G401 (cell line): Measurements from ENCODE around the gene NTRK2. TPM values are rescaled to one million over a fixed set of nuclear protein-coding genes. Genes with fewer than 3 reads are reported as not detected.
A peak's percentile ranks its signal among the peaks of the same experiment; 100 is the strongest.

Source experiments
- DNase-seq: peaks from one replicate; pipeline ENCODE4 v3.0.0-alpha.2; 2015; ENCODE audit warnings: low spot score
- in situ Hi-C: cut with HindIII; loops from 2 replicates; pipeline ENCODE4 v1.10.0; 2016; ENCODE audit warnings: low sequenced_read_pairs, mixed read lengths
- total RNA-seq: library from RNA; depleted of rRNA; stranded (reverse); fragments of >200 nt; shearing (Covaris generic); gene quantifications from 2 replicates; pipeline ENCODE4 v1.2.3, GENCODE V29; 2014

NTRK2 gene
- total RNA-seq, 1 experiment from 2014 or later, result not detected

DNA sequence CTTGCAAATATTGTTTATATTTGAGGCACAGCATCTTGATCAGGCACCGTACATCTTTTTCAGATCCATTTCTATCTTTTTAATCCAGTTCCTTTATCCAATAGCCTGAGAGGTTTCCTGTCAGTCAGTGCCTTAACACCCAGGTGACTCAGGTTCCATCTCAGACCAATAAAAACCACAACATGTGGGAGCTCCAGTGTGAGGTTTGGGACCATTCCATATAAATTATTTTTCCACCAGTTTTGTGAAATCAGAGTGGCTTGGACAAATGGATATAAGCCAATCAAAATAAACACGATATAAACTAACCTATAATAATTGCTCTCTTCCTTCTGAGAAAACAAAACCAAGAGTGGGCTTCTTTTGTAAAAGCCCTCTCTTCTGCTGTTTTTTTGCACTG lies 351.3 kb downstream of the NTRK2 start:
- in situ Hi-C loops, result no loop called here

DNA sequence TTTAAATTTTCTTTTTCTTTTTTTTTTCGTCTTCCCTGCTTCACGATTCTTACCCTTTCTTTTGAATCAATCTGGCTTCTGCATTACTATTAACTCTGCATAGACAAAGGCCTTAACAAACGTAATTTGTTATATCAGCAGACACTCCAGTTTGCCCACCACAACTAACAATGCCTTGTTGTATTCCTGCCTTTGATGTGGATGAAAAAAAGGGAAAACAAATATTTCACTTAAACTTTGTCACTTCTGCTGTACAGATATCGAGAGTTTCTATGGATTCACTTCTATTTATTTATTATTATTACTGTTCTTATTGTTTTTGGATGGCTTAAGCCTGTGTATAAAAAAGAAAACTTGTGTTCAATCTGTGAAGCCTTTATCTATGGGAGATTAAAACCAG lies 352.2 kb downstream of the NTRK2 start:
- in situ Hi-C loops, result no loop called here
- DNase-seq, result no peak

More for the DNA sequence above, 351.3 kb downstream of the NTRK2 start:
- DNase-seq, result no peak

DNA sequence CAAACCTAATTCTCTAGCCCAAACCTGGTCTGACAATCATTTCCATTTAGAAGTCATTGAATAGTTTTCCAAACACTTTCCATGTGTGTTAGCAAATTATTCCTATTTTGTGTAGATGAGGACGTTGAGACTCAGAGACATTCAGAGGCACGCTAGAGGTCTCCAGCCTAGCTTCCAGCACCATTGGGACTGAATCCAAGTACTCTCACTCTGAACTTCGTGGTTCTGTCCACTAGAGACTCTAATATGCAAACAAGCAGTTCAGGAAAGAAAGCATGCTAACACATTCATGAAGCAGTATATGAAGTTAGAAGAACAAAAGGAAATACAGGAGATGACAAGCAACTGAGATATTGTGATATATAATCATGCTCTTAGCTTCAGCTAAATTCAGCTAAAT lies 354.8 kb downstream of the NTRK2 start:
- in situ Hi-C loops, result no loop called here
- DNase-seq, result peak; percentile 71

DNA sequence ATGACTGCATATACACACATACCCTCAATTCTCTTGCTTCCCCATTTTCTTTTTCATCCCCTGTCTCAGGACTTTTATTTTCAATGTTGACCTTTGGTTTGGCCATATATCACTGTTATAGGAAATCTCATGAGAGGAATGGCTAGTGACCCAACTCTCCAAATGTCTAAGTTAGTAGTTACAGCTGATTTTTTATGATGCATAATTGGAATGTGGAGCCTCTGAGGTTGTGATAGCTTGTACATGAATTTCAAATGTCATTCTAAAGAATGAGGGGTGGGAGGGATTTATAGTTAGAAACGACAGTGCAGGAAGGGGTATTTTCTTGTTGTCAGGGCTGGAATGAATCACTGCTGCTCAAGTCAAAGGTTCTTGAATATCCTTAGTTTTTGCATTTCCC lies 356.1 kb downstream of the NTRK2 start:
- in situ Hi-C loops, result no loop called here
- no peak for DNase-seq

DNA sequence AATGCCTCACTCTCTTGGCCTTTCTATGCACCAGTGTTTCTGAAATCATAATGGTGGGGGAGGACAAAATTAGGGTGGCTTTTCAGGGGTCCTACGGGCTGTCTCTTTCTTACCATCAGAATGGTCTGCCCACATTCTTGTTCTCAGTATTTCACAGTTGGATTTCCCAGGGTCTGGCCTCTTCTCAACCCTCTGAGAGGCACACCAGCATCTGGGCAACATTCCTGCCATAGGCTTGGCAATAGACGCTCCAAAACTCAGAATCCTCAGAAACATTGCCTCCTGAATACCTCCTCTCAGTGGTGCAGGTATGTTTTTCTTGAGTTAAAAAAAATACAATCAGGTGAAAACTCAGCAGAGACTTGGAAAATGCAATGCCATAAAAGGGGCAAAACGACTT lies 358.3 kb downstream of the NTRK2 start:
- in situ Hi-C loops, result no loop called here
- DNase-seq, result no peak

DNA sequence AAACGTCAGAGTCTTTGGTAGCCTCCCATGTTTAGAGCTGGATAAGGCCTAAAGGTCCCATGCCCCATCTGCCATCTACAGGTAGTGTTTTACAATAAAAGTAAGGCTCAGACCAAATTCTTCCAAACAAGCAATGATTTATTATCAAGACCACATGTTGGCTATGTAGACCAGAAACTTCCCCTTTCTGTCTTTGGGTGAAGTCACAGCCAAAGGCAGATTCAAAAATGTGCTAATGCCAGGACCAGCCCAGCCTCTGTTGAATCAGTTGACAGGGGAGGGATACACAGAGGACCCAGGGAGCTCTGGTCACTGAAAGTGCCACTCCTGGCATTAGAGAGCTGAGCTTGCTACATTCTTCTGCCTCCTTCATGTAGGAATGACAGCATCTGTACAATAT lies 360.8 kb downstream of the NTRK2 start:
- in situ Hi-C loops, result no loop called here

DNA sequence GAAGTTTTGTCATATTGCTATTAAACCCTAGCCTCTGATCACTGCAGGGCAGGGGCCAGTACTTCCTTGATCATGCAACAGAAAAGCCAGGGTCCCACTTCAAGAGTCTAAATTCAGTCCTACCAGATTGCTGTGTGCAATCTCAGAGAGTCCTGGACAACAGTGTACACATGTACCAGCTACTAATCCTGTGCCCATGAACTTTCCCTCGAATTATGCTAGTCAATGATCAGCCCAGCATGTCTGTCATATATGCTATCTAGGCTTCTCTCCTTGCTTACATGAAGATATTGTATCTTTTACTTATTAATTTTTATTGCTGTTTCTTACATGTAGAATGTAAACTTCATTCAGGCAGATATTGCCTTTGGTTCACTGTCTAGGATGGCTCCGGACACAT lies 367.0 kb downstream of the NTRK2 start:
- in situ Hi-C loops, result no loop called here

More for the DNA sequence above, 360.8 kb downstream of the NTRK2 start:
- no peak for DNase-seq

DNA sequence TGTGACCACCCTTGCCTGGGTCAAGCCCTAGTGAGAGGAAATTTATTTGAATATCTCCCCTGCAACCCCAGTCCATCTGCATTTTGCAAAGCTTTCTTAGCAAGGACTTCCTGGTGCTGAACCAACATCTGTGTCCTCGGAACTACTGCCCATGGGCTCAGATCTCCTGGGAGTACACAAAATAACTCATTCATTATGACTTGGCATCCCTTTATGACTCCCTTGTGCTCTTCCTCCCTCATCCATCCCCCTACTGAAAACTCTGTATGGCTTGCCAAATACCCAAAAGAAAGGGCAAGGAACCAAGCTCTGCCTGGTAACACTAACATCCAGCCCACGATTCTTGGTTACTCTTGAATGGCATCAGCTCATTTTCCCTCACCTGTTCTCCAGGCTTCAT lies 368.5 kb downstream of the NTRK2 start:
- no peak for DNase-seq
- in situ Hi-C loops, result no loop called here

More for the DNA sequence above, 367.0 kb downstream of the NTRK2 start:
- no peak for DNase-seq

DNA sequence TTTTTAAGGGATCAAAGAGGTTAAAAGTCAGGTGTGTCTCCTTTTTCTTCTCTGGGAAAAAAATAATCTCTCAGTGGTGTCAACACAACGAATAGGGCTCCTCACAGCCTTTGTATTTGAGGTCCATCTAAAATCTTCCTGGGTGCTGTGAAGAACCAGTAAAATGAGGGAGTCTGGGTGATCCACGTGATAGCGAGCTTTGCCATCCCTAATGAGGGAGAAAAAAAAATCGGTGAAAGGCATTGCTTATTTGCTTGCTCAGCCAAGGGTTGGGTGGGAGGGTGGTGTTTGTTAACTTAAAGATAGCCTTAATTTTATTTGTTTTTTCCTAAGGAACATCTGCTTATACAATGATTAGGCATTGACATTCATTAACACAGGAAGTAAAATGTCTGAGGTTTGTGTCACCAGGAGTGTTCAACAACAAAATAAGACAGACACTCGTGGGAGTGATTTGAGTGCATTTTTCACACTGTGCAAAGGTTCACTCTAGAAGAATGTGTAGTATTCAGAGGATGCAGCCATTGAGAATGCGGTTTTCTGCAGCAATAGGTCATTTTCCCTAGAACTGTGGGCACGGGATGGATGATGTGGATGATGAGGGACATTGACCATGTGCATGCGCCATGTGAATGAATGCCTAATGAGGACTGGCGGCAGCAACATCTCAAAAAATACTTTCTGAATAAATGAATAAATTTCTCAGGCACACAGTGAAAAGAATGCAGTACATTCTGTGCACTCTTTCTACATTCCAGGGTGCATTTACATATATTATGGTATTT lies 369.5 kb downstream of the NTRK2 start:
- in situ Hi-C loops, result no loop called here
- no peak for DNase-seq

DNA sequence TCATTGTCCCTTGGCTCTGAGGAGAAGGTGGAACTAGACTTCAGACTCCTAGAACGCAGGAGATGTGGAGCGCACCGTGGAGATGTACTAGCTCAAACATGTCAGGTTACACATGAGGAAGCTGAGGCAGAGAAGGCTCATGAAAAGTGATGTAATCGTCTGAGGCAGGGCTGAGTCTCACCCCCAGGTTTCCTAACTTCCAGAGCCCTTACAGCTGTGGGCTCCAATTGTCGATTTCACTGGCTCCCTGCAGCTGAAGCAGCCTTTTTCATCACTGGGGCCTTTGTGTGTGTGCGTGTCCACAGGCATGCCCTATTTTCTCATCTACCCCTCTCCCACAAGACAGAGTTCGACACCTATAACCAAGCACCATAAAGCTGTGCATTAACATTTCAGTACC lies 370.6 kb downstream of the NTRK2 start:
- no peak for DNase-seq
- in situ Hi-C loops, result no loop called here

DNA sequence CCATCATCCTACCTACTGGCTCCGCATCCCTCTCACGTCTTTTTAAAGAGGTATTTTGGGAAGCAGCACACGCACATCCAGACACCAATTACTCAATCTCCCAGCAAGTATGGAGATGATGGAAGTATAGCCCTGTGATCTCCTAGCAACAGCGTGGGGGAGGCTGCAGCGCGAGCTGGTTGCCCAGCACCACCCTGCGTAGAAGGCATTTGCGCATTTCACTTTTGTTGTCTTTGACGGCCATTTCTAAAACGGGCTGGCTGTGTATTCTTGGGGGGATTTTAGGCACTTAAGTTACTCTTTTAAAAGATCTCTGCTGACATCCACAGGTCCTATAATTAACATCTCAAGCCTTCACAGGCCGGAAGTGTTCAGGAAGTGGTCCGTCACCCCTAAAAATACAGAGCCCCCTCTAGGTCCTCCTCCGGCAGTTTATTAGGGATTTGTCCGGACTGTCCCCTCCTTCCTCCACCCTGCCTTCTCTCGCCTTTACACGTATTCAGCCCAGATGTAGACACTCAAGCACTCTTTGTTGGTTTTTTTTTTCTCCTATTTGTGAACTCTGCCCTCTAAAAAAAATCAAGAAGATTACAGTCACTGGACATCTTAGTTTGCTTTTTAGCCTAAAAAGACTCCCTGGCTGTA lies 371.4 kb downstream of the NTRK2 start:
- peak; percentile 23 for DNase-seq
- in situ Hi-C loops, result no loop called here

DNA sequence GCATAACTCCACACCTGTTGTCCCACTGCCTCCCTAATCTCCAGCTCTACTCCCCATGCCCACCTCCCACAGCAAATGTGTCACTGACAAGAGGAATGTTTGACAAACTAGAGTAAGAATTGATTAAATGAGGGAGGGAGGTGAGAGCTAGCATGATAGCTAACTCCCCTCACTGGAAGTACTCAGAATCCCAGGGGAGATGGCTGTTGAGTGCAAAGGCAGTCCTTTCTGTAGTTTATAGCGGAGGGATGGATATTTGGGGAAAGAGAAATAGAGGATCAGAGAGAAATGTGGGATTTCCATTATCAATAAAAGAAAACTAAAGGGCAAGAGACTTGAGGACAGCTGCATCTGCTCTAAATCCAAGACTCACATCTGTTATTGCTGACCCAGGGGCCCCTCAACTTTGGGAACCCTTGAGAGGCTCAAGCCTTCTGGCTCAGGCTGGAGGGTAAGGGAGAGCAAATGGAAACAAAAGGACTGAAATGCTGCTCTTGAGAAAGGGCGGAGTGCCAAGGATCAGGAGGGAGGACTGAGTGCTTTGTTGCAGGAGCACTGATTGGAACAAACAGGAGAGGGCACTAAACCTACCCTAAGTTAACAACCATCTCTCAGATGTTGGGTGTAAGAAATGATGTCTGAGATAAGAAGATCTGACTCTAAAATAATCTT lies 372.1 kb downstream of the NTRK2 start:
- no peak for DNase-seq
- in situ Hi-C loops, result no loop called here

DNA sequence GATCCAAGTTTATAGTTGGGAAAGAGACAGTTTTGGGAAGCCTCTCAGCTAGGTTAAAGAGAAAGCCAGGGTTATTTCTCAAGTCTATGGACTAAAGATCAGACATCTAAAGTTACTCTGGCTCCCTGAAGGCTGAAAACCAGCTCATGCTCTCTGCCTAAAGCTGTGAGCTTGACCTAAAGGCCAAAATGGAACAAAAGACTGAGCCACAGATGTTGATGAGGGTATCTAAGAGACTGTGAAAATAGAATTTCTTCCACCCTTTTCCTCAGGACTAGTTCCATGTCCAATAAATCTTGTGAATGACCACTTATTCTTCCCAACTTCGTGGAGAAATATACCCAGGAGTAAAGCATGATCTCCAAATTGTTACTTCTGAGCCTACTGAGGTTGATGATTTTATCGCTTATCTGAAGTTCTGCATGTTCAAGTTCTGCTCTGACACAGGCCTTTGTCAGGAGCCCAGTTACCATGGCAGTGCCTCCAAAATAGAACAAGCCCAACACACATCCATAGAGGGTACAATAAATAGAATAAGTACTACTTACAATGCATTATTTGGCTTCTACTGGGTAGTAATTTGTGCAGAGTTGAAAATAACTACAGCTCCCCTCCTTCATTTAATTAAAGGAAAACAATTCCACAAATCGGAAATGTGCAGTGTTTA lies 373.6 kb downstream of the NTRK2 start:
- in situ Hi-C loops, result no loop called here
- DNase-seq, result no peak

DNA sequence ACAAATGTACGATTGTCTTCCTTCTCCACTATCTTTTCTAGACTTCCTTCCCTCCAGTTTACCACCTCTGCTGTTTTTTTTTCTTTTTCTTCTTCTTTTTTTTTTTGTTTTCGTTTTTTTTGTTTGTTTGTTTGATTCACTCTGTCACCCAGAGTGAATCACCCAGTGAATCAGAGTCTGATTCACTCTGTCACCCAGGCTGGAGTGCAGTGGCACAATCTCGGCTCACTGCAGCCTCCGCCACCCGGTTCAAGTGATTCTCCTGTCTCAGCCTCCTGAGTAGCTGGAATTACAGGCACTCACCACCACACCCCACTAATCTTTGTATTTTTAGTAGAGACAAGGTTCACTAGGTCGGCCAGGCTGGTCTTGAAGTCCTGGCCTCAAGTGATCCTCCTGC lies 375.7 kb downstream of the NTRK2 start:
- no peak for DNase-seq
- in situ Hi-C loops, result no loop called here

DNA sequence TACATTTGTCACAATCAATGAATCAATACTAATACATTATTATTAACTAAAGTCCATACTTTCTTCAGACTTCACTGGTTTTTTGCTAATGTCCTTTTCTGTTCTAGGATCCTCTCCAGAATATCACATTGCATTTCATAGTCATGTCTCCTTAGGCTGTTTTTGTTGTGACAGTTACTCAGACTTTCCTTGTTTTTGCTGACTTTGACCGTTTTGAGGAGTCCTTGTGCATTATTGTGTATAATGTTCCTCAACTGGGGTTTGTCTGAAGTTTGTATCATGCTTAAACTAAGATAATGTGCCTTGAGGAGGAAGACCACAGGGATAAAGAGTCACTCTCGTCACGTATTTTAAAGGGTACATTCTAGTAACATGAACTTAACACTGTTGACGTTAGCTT lies 376.9 kb downstream of the NTRK2 start:
- in situ Hi-C loops, result no loop called here
- DNase-seq, result no peak

DNA sequence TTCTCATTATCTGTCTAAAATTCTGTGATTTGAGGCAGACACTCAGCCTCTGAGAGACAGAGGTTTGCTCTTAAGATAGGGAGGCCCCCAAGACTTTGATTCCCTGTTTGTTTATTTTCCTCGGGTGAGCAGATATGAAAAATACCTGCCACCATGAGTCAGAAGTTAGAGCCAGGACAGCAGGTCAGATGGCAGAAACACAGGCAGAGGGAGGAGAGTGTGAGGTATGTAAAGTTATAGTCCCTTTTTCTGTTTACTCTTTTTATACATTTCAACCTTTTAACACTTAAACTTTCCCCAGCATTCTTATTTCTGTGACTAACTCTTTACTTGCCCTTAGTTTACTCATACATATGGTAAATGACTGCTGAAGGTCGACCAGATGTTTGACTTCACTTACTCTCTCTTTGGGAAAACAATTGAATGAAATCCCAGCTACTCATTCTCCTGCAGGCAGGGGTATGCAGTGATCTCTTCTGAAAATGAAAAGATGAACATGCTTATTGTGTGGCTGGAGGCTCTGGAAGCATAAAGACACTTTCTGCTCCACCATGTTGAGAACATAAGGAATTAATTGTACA lies 383.8 kb downstream of the NTRK2 start:
- no peak for DNase-seq

DNA sequence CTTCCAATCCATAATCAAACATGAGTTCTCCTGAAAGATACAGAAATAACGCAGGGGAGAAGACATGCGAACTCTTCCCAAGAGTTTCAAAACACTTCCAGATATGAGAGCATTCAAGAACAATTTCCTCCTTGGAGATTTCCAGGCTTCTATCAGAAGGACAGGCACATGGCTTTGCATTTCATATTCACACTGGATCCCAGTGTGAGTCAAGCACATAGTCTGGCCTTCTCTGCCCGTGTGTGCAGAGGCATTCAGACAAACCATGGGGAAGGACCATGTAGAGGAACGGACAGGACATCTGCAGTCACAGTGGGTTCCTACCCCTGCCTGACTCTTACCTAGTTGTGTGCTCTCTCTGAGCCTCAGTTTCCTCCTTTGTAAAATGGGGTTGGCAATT lies 384.5 kb downstream of the NTRK2 start:
- in situ Hi-C loops, result no loop called here
- no peak for DNase-seq

More for the DNA sequence above, 383.8 kb downstream of the NTRK2 start:
- in situ Hi-C loops, result no loop called here

DNA sequence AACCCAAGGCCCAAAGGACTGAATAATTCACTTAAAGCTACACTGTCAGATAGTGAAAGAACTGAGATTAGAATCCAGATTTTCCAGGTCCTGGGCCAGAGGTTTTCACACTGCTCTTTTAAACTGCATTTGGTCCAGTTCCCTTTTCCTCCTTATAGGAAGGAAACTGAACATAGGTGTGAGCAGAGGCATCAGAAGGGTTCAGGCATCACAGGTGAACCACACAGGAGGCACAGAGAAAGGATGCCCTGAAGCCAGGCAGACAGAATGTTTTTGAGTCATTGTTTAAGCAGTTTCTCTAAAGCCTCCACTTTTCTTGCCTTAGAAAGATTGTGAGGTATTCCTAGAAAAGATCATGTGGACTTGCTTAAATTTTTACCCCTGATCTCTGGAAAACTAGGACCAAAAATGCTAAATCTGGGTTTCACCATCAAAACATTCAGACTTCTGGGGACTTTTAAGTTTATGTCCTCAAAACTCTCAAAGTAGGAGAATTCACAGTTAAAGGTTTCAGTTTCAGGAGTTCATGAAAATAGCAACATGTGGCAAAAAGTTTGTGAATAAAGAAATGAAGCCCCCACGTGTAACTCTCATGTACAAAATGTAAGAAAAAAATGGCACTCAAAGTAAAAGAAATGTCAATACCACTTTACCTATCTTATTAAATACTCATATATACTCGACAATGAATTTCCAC lies 386.1 kb downstream of the NTRK2 start:
- in situ Hi-C loops, result no loop called here
- no peak for DNase-seq

DNA sequence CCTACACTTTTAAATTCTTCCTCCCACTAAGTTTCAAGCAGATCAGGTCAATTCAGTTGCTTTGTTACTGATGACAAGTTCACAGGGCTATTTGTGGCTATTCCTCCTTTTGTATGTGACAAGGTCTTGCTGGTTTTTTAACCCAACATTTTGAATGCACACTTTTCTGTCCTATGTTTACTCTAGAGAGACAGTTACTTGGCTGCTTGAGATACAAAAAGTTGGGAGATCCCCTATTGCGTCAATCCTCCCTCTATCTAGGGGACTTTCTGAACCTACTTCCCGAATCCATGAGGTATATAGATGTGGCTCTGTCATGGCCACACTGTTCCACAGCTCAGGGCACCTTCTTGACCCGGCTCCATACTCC lies 386.7 kb downstream of the NTRK2 start:
- in situ Hi-C loops, result no loop called here

More for the DNA sequence above, 386.7 kb downstream of the NTRK2 start:
- DNase-seq, result no peak
